OCI-LY3 (cell line): ENCODE results near the gene CD63.

Source experiments
- CTCF ChIP-seq: fragments of 200-600, 300-600 bp; sonication (generic); IDR thresholded peaks from 2 replicates; pipeline ENCODE4 v1.5.1; 2014; ENCODE audit warnings: antibody characterized with exemption, low read length, low read depth
- EZH2phosphoT487 ChIP-seq: fragments of 200-600 bp; shearing (Covaris generic); IDR thresholded peaks from 2 replicates; pipeline ENCODE4 v1.6.1; 2018; ENCODE audit warnings: antibody characterized with exemption, mixed run types, low read depth

DNA sequence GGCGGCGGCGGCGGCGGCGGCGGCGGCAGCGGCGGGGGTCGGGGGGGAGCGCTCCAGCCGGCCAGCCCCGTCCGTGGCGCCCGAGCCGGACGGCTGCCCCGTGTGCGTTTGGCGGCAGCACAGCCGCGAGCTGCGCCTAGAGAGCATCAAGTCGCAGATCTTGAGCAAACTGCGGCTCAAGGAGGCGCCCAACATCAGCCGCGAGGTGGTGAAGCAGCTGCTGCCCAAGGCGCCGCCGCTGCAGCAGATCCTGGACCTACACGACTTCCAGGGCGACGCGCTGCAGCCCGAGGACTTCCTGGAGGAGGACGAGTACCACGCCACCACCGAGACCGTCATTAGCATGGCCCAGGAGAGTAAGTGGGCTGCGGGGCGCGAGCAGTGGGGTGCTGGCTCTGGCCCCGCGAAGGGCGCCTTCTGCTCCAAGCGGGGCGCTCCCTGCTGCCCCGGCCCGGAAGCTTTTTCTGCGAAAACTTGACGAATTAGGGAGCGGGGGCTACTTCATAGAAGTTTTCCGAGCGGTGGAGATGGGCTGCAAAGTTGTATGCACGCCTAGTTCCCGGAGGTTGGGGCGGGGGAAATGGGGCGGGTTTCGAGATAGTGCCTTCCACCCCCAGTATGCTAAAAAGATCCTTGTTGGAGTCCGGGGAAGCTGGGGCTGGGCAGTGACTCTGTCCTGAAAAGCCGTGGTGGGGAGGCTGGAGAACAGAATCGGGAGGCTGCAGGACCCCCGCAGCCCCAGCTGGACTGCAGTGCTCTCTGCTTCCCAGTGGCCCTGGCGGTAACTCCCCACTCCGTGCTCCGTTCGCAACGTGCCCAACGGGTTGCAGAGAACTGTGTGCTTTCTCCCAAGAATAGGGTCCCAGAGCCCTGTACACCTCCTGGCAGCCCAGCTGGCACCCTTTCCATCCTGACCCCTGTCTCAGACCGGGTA is 14.9 kb upstream of the CD63 start:
- no peak for TF ChIP-seq CTCF
- TF ChIP-seq EZH2phosphoT487, result no peak
